GM21390 (cell line): ENCODE results near the gene LAG3.

Experiments used
- ATAC-seq: cut with Tn5 transposase; IDR thresholded peaks from one replicate; pipeline ENCODE4 v1.9.1; 2021; ENCODE audit not compliant: unreplicated experiment

Gene LAG3

DNA sequence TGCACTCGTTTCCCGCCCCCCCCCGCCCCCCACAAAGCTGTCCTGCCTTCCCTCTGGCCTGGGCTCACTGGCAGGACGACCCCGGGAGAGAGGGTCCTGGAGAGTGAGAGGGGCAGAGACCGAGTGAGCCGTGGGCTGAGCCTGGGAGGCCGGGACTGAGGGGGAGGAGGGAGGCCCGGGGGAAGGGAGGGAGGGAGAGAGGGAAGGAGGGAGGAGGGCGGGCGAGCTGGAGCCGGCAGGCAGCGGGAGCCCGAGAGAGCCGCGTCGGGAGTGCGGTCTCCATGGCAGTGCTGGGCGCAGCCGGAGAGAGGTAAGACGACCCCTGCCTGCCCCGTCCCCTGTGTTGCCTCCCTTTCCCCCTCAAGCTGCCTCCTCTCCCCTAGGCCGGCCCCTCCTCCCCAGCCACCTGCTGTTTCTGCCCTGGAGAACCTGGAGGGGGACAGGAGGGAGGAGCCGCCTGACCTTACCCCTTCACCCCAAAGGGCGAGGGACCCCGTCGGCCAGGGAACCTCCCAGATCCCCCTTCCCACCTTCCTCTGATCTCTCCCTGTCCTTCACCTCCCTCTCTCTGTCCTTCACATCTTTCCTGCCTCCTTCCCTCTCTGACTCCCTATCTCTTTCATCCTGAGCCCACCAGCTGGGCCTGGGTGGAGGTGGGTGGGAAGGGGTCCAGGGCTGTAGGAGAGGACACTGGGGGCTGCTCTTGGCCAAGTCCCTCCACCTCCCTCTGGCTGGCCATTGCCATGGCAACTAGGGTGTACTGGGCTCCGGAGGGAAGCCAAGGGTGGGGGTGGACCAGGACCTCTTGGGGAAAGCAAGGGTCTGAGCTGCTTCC, 49.5 kb downstream of the LAG3 start, which contains the start of gene GPR162:
Gene GPR162, plus strand, starts transcription at position 231 of the 835 bp plus-strand sequence. CDS start 2,078 bp downstream, outside the sequence.
- no peak for ATAC-seq

DNA sequence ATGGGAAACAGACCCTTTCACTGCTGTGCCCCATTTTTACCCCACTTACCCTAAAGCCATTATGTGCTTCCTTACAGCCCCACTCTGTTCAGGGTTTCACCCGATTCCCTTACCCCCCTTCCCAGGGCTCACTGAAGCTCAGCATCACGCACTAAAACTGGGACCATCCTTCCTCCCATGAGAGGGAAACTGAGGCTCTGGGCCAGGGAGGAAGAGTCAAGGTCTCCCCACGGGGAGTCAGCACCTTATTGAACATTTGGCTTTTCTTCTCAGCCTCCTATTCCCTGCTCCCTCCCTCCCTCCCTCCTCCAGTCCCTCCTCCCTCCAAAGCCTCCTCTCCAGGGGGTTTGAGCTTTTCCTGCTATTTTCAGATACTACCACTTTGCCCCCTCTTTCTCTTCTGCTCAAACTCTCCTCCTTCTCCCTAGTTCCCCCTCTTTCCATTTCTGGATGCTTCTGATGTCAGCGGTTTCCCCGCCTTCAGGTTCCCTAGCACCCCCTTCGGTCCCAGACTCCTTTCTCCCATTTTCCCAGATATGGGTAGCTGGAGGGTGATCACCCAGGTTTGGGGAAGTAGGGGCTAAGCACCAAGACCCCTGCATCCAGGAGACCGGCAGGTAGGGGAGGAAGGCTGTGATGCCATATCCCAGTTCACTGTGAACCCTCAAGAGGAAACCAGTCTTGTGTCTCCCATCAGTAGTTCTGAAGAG, 50.3 kb downstream of the LAG3 start:
- no peak for ATAC-seq

DNA sequence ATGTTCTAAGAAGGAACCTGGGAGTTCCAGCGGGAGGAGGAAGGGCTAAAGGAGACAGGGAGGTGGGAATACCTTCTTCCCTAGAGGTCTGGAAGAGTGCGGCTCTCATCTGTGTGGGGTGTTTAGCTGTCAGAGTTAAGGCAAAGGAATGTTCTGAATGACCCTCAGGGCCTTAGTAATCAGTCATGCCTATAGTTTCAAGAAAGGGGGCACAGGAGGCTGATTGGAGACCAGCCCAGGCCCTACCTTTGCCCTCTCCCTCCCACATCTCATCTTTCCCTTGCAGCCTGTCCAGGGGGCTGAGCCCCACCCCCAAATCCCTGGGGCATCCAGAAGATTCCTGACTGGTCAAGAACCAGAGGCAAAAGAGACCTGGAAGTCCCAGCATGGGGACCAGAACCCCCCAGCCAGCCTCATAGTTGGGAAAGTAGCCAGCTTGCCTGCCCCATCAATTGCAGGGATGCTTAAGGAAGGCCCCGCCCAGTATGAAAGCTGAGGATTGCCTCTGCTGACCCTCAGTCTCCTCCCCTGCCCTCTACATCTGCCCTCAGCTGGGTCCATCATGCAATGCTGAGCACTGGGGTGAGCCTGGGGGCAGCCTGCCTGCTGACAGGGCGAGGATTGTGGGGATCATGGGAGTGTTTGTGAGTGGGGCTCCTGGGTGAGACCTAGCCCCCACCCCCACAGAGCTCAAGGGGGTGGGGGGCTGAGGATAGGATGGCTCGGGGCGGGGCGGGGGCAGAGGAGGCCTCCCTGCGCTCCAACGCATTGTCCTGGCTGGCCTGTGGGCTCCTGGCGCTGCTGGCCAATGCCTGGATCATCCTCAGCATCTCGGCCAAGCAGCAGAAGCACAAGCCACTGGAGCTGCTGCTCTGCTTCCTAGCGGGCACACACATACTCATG, 51.1 kb downstream of the LAG3 start:
- no peak for ATAC-seq

- ATAC-seq, result no peak
Measured at GRCh38 chr12:6824085-6824775, 51.9 kb downstream of the LAG3 start.

DNA sequence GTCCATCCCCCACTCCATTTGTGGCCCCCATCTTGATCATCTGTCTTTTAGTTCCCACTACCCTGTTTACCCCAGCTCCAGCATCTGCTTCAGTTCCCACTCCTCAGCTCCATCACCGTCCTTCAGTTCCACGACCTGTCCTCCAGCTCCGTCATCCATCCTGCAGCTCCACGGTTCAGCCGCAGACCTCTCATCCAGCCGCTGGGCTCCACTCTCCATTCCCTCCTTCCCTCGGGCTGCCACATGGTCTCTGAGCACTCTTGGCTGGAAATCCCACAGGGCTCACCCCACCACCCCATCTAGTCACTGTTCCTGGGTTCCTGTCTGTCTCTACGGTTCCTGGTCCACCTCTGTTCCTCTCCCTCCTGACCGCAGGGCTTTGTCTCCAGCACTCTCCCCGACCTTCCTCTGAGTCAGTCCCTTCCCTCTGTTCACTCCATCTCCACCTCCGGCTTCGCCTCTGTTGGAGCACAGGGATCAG, 52.6 kb downstream of the LAG3 start:
- no peak for ATAC-seq

GRCh38 chr12:6825398-6826124, 53.2 kb downstream of the LAG3 start:
- ATAC-seq, result no peak

- no peak for ATAC-seq
Measured at GRCh38 chr12:6826125-6826733, 53.9 kb downstream of the LAG3 start.

DNA sequence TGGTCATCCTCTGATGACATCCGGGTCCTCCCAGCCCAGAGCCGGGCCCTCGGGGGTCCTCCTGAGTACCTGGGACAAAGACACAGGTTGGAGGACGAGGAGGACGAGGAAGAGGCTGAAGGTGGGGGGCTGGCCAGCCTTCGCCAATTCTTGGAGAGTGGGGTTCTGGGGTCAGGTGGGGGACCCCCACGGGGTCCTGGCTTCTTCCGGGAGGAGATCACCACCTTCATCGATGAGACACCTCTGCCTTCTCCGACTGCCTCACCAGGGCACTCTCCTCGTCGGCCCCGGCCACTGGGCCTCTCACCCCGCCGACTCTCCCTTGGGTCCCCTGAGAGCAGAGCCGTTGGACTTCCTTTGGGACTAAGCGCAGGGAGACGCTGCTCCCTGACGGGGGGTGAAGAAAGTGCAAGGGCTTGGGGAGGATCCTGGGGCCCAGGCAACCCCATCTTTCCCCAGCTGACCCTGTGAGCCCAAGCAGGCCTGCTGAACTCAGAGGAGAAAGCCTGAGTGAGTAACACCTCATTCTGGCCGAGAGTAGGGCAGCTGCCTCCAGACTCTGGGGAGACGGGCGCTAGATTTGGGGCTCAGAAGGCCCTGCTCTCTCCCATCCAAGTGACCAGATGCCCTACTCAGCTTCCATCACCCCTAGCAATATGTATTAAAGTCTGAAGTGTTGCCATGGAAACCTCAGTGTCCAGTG, 54.6 kb downstream of the LAG3 start:
- ATAC-seq, result no peak

DNA sequence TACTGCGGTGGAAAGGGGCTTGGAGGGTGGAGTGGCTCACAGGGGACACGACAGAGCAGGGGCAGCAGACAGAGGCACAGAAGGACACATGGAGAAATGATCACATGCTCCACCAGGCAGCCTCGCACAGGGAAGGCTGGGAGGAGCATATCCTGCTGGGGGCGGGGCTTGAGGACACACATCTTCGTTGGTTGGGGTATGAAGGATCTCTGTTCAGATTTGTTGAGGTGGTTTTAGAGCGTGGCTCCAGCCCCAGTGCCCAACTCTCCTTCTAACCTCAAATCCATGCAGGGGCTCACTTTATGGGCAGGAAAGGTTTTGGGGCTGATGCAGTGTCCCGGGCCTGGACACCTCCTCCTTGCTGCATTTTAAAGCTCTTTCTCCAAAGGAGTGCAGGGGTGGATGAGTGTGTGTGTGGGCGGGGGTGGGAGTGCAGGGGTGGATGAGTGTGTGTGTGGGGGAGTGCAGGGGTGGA, 55.2 kb downstream of the LAG3 start:
- no peak for ATAC-seq
